Lower leg skin (tissue), 4 donors: ENCODE measurements around the gene ANXA11. TPM values are rescaled to one million over a fixed set of nuclear protein-coding genes. Genes with fewer than 3 reads are reported as not detected.

ENCODE experiments used
- DNase-seq, 2 donors: peaks; one replicate each; pipeline ENCODE4 v3.0.0-alpha.2; 2019; ENCODE audit warnings: low spot score in 2 of 2
- H3K4me3 ChIP-seq: fragments of 200-600 bp; sonication (generic); 2 replicates; pipeline ENCODE4 v1.5.1; 2017; ENCODE audit warnings: mild to moderate bottlenecking, low read depth; ENCODE audit not compliant: poor library complexity, severe bottlenecking
- POLR2A ChIP-seq, 2 donors: fragments of 450-650 bp; IDR thresholded peaks; one replicate each; pipeline ENCODE4 v1.6.1; 2016 to 2017; ENCODE audit warnings: antibody characterized with exemption in 2 of 2, mild to moderate bottlenecking in 1 of 2, moderate library complexity in 1 of 2
- WGBS, 2 donors: methylation state at CpG; one replicate each; pipeline ENCODE4 v1.1.5; 2018; 5-methylcytosine and 5-hydroxymethylcytosine counted together
- intact Hi-C: fragments of 100-400 bp; cut with DNase I; formaldehyde crosslinking; loops from one replicate; pipeline ENCODE4 v1.15.0; 2023; ENCODE audit warnings: low total_unique reads
- total RNA-seq, 4 donors: library from RNA; depleted of rRNA; stranded (reverse); fragments of >200 nt; gene quantifications; one replicate each; pipeline ENCODE4 v1.1.0, GENCODE V29; 2016
- TF ChIP-seq, protein P1 (sequence below), 3 donors: fragments of 450-650 bp; IDR thresholded peaks; one replicate each; pipeline ENCODE4 v1.5.1; 2016; ENCODE audit warnings: antibody characterized with exemption in 3 of 3, mild to moderate bottlenecking in 3 of 3, moderate library complexity in 2 of 3

The ANXA11 gene
- total RNA-seq, 4 donors from 2014 or later = 68.4 to 109 (median 100) TPM

DNA sequence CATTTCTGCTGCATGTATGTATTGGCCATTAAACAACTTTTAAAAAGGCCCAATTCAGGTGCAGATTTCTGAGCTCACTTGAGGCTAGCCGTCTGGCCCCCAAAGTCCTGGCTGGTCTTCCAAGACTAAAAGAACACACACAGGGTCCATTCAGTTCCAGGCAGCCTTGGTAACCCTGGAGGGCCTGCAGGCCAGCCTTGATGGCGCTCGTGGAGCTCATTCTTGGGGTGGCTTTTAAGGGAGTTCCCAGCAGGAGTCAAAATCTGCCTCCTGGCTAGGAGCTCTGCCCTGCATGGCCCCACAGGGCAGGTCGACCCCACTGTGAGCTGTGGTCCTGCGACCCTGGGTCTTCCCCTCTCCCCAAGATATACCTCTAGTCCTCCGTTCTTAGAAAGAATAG lies 28.8 kb downstream of the ANXA11 start:
- H3K4me3 ChIP-seq = no peak overlapping the region
- no peak for DNase-seq
- TF ChIP-seq, protein P1, sequence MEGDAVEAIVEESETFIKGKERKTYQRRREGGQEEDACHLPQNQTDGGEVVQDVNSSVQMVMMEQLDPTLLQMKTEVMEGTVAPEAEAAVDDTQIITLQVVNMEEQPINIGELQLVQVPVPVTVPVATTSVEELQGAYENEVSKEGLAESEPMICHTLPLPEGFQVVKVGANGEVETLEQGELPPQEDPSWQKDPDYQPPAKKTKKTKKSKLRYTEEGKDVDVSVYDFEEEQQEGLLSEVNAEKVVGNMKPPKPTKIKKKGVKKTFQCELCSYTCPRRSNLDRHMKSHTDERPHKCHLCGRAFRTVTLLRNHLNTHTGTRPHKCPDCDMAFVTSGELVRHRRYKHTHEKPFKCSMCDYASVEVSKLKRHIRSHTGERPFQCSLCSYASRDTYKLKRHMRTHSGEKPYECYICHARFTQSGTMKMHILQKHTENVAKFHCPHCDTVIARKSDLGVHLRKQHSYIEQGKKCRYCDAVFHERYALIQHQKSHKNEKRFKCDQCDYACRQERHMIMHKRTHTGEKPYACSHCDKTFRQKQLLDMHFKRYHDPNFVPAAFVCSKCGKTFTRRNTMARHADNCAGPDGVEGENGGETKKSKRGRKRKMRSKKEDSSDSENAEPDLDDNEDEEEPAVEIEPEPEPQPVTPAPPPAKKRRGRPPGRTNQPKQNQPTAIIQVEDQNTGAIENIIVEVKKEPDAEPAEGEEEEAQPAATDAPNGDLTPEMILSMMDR (IDR thresholded peaks at IDR 0.05) = no peak
- TF ChIP-seq POLR2A (IDR thresholded peaks at IDR 0.05) = no peak
- intact Hi-C loops = no loop called here
- 85 to 93% methylated on average over 6 of the region's 6 CpGs for WGBS, 2 donors

DNA sequence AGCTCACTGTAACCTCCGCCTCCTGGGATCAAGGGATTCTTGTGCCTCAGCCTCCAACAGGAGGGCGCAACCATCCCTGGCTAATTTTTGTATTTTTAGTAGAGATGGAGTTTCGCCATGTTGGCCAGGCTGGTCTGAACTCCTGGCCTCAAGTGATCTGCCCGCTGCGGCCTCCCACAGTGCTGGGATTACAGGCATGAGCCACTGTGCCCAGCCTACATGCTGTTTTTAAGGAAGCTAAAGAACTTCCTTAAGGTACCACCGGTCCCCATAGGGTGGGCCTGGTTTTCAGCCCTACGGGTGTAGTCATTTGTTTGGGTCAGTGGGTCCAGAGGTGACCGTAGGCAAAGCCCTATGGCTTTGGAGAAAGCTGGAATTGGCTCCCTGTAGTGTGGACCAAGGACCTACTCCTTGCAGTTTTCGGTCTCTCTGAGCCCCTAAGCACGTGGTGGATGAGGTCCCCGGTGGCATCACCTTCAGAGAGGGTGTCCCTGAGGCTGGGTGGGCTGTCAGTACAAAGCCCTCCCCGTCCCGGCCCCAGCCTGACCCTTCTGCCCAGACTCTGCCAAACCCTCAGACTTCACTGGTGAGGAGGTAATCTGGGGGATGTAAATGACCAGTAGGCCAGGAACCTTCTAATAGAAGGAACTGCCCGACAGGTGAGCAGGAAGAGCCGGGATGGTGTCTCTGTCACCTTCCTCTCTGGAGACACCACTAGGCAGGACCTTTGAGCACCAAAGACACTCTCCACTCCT lies 30.5 kb downstream of the ANXA11 start:
- WGBS, 2 donors = 89 to 95% methylated on average over 13 to 15 of the region's 15 CpGs
- intact Hi-C loops = no loop called here

DNA sequence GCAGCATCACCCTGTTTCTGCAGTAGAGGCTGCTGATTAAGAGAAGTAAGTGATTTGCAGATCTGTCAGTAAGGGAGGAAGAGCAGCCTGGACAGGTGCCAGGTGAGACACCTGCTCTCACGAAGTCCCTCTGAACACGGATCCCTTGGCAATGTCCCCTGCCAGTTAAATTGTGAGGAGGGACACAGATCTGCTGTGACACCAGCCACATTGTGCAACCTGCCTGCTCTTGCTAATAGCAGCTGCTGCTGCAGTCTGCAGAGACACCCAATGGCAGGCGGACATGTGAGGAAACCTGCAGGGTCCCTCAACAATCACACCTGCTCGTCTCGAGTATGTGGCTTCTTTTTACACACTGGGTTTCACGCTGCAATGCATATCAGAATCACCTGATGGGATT lies 31.9 kb downstream of the ANXA11 start:
- 53 to 58% methylated on average over 6 of the region's 6 CpGs for WGBS, 2 donors
- H3K4me3 ChIP-seq = no peak overlapping the region
- TF ChIP-seq, protein P1 (IDR thresholded peaks at IDR 0.05) = no peak
- no peak for TF ChIP-seq POLR2A (IDR thresholded peaks at IDR 0.05)
- DNase-seq = no peak
- intact Hi-C loops = no loop called here

More for the DNA sequence above, 30.5 kb downstream of the ANXA11 start:
- H3K4me3 ChIP-seq = no peak overlapping the region
- TF ChIP-seq, protein P1 (IDR thresholded peaks at IDR 0.05) = no peak
- no peak for TF ChIP-seq POLR2A (IDR thresholded peaks at IDR 0.05)
- DNase-seq = no peak

DNA sequence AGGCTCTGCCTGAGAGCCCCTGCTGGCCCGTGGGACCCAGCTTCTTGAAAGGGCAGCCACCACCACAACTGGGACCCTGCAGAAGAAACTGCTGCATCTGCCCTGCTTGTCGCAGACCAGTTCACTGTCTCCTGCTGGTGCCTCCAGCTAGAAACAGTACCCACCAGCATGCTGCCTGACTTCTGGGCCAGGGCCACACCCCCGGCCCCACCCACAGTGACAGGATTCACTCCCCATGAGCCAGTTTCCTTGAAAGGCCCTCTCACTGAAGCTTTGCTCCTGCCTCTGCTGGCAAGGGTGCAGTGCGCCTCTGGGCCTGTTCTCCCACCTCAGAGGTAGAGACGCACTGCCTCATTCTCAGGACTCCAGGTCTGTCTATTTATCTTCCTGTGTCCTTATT lies 32.4 kb downstream of the ANXA11 start:
- TF ChIP-seq, protein P1 (IDR thresholded peaks at IDR 0.05) = no peak
- TF ChIP-seq POLR2A (IDR thresholded peaks at IDR 0.05) = no peak
- DNase-seq = no peak
- H3K4me3 ChIP-seq = no peak overlapping the region
- intact Hi-C loops = no loop called here
- 48 to 49% methylated on average over 4 to 5 of the region's 5 CpGs for WGBS, 2 donors

DNA sequence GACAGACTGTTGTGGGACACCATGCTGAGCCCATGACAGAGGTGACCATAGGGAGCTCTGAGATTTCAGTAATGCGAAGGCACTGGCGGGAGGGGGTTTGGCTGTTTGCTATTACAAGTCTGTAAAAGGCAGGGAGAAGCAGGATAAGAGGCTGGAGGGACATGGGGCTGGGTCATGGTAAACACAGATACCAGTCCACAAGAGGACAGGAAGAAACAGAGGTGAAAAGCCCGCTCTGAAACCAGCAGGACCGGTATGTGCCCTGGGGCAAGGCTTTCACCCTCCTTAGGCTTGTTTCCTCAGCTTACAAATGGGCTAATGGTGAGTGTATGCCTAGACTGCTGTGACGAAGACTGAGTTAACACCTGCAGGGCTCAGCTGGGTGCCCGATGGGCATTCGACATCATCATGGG lies 34.1 kb downstream of the ANXA11 start:
- intact Hi-C loops = no loop called here
- WGBS, 2 donors = 85 to 93% methylated on average over 5 to 7 of the region's 7 CpGs
- no peak overlapping the region for H3K4me3 ChIP-seq
- DNase-seq = no peak
- TF ChIP-seq, protein P1 (IDR thresholded peaks at IDR 0.05) = no peak
- no peak for TF ChIP-seq POLR2A (IDR thresholded peaks at IDR 0.05)

DNA sequence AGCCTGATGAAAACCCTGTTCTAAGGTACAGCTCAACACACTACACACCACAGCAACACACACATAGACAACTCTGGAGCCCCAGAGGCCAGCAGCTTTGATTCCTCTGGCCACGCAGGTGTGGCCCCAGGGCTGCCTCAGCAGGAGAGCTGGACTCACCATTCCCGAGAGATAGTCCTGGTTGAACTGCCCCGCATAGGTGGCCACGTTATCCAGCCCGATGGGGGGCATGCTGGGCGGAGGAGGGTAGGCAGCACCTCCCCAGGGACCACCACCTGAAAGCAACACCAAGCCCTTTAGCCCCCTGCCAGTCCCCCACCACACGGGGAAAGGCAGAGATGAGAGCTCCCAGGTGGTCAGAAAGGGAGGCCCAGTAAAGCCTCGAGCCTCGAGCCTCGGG lies 34.7 kb downstream of the ANXA11 start:
- intact Hi-C loops = no loop called here
- H3K4me3 ChIP-seq = no peak overlapping the region
- WGBS, 2 donors = 87 to 93% methylated on average over 10 of the region's 10 CpGs
- no peak for TF ChIP-seq POLR2A (IDR thresholded peaks at IDR 0.05)
- TF ChIP-seq, protein P1 (IDR thresholded peaks at IDR 0.05) = no peak
- no peak for DNase-seq
